GM23248 (cell line): Measurements from ENCODE around the gene CYP4A22.

Experiments used
- EZH2 ChIP-seq: fragments of 200-600 bp; sonication (generic); IDR thresholded peaks from 2 replicates; pipeline ENCODE4 v1.6.1; 2018; ENCODE audit warnings: antibody characterized with exemption, mild to moderate bottlenecking; ENCODE audit not compliant: insufficient read depth, poor library complexity, severe bottlenecking
- EZH2phosphoT487 ChIP-seq: fragments of 200-600 bp; sonication (generic); IDR thresholded peaks from 2 replicates; pipeline ENCODE4 v1.6.1; 2018; ENCODE audit warnings: antibody characterized with exemption, moderate library complexity, mild to moderate bottlenecking, low read depth; ENCODE audit not compliant: insufficient read depth

DNA sequence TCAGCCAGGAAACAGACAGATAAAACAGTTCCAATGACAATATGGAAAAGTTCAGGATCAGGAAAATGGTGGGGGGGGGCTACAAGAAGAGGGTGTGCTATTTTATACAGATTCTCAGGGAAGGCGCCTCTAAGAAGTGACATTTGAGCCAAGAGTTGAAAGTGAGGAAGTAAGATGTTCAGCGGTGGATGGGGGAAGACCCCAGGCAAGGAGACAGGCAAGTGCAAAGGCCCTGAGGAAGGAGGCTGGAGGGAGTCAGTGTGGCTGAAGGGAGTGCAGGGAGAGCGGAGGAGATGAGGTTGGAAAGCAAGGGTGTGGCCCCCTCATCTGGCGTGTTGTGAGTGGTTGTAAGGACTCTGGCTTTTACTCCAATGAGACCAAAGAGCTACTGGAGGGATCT, 61.0 kb downstream of the CYP4A22 start:
- TF ChIP-seq EZH2phosphoT487: no peak
- TF ChIP-seq EZH2: no peak
